A549 treated with AZD9567 at 1 μM for 4 hours (cell line): ENCODE data around the gene MCM3AP. TPM values are rescaled to one million over a fixed set of nuclear protein-coding genes. Genes with fewer than 3 reads are reported as not detected.

ENCODE experiments used
- total RNA-seq: library from RNA; stranded (reverse); fragments of 200-300 nt; extraction: Qiagen RNA extraction; gene quantifications from 5 replicates; pipeline ENCODE4 v1.2.3, GENCODE V29; 2022; ENCODE audit not compliant: insufficient read depth

Gene MCM3AP
- 32.7 to 41.1 TPM (median 39.1 TPM) in 5 replicates for total RNA-seq

GRCh38 chr21:46285206-46285661 lies at the start of gene MCM3AP:
MCM3AP (minus strand) TSS chr21:46285611; CDS start chr21:46285286, 325 bp downstream.

GRCh38 chr21:46323710-46324389 lies 38.4 kb upstream of the MCM3AP start, which contains the start of the genes C21orf58 and PCNT:
C21orf58 (minus strand) TSS chr21:46323870; CDS start chr21:46322738, 1,132 bp downstream.
PCNT (plus strand) TSS chr21:46324156; CDS start chr21:46324229, 73 bp downstream.

GRCh38 chr21:46285761-46286647 lies 593 bp upstream of the MCM3AP start, which contains the start of gene YBEY:
YBEY (plus strand) TSS chr21:46286342; CDS start chr21:46286914, 572 bp downstream.

GRCh38 chr21:46228345-46229051 lies 56.9 kb downstream of the MCM3AP start, which contains the start of gene LSS:
LSS (minus strand) TSS chr21:46228774; CDS start chr21:46228745, 29 bp downstream.

Other genes starting within 250 kb of the MCM3AP start
- 7.6 to 17.3 TPM (median 16.6 TPM) in 5 replicates for gene COL6A2, start 187.5 kb downstream of the MCM3AP start, total RNA-seq
- gene FTCD, start 130.0 kb downstream of the MCM3AP start, total RNA-seq, result 0.13 TPM in 1 of 5 replicates, not detected in the others
- 0.14 to 0.27 TPM (median 0.17 TPM) in 4 of 5 replicates, not detected in the other for gene SPATC1L, start 101.2 kb downstream of the MCM3AP start, total RNA-seq
- gene LSS, start 56.8 kb downstream of the MCM3AP start, total RNA-seq, result 12.2 to 17.1 TPM (median 16.1 TPM) in 5 replicates
- gene YBEY, start 731 bp upstream of the MCM3AP start, total RNA-seq, result 10.3 to 28.5 TPM (median 27.2 TPM) in 5 replicates
- 4.5 to 6.4 TPM (median 5.7 TPM) in 5 replicates for gene C21orf58, start 38.3 kb upstream of the MCM3AP start, total RNA-seq
- 10.2 to 16.2 TPM (median 14.2 TPM) in 5 replicates for gene PCNT, start 38.5 kb upstream of the MCM3AP start, total RNA-seq
- 10.3 to 15.5 TPM (median 13.7 TPM) in 5 replicates for gene DIP2A, start 173.3 kb upstream of the MCM3AP start, total RNA-seq